GM18526 (cell line): ENCODE results near the gene OR2M5.

ENCODE experiments used
- POLR2A ChIP-seq: IDR thresholded peaks from 3 replicates; pipeline ENCODE4 v1.6.1; 2011; ENCODE audit not compliant: insufficient read length; ENCODE audit errors: extremely low read depth

Gene OR2M5, protein sequence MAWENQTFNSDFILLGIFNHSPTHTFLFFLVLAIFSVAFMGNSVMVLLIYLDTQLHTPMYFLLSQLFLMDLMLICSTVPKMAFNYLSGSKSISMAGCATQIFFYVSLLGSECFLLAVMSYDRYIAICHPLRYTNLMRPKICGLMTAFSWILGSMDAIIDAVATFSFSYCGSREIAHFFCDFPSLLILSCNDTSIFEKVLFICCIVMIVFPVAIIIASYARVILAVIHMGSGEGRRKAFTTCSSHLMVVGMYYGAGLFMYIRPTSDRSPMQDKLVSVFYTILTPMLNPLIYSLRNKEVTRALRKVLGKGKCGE

DNA sequence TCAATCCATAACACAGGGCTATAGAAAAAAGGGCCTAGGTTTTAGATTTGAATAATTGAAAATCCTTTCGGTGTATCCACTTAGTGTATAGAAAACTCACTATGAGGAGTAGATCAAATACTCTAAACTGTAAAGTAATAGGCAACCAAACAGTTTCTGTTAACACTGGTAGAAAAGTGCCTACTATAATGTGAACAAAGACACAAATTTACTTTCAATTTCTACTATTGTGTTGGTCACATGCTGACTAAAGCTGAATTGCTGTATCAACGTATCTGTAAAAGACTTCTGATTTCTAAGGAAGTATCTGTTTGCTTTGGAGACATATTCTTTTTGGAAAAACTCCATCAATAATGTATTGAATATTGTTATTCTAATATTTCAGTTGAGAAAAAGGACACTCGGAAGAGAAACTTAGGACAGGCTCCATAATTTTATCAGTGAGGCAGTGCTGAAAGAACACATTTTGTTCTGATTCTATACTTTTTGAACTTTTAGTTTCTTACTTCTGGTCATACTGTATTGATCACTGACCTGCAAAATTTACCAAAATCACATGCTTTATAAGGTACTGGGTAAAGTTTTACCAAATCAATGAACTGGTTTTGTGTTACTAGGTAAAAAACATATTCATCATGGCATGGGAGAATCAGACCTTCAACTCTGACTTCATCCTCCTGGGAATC lies at the start of gene OR2M5:
Gene OR2M5 (plus strand): TSS at position 636 of the 686 bp plus-strand sequence. CDS start 0 bp downstream, at position 636.
- TF ChIP-seq POLR2A = no peak

DNA sequence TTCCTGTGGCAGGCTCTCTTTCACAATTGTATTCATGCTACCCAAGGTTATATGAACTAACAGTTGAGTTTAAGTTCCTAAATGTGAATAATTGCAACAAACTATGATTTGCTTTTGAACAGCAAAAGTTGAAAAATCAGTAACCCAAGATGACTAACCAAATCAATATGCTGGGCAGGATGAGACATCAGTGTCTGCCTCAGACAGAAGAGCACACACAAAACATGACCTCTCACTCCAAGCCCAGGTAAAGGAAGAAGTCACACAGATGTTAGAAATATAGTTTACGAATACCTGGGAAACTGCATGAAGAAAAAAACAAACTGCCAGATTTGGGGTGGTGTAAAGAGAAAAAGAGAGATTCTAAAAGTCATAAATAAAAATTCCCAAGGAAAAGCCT lies 46.4 kb upstream of the OR2M5 start:
- TF ChIP-seq POLR2A = no peak

DNA sequence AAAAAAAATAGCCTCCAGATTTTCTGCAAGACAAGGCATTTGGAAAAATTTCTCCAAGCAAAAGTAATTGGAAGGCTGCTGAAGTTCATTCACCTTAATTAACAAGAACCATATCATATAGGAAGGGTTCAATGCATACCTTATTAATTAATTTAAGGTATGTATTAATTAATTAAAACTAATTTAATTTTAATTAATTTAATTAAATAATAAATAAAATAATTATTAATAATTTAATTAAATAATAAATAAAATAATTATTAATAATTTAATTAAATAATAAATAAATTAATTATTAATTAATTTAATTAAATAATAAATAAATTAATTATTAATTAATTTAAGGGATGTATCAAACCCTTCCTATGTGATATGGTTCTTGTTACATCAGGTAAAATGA lies 42.1 kb upstream of the OR2M5 start:
- TF ChIP-seq POLR2A = no peak

DNA sequence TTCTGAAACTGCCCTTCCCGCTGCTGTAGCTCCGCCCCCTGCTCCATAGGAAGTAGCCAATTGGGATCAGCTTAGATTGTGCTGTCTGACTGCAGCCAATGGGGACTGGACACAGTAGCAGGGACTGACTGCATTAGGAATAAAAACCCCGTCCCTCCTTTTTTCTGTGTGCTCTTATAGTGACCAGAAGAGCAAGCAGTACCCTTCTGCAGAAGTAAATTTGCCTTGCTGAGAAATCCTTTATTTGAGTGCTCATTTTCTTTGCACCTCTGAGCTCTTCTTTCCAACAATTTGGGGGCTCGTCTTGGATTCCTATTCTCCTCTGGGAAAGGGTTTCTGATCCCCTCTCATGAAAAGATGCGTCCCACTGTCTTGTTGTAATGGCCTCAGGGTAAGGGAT lies 33.8 kb upstream of the OR2M5 start:
- no peak for TF ChIP-seq POLR2A

DNA sequence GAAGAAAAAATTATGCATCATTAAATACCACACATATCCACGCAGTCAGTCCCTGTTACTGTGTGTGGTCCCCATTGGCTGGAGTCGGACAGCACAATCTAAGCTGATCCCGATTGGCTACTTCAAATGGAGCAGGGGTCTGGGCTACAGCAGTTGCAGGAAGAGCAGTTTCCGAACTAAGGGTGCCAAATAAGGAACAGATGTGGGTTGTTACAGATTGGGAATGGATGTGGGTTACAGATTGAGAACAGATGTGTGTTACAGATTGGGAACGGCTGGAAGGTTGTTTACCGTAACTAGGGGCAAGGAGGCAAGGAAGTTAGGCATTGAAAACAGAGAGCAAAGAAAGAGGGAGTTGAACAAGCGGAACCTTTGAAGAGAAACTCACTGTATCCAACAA lies 30.1 kb upstream of the OR2M5 start:
- no peak for TF ChIP-seq POLR2A

DNA sequence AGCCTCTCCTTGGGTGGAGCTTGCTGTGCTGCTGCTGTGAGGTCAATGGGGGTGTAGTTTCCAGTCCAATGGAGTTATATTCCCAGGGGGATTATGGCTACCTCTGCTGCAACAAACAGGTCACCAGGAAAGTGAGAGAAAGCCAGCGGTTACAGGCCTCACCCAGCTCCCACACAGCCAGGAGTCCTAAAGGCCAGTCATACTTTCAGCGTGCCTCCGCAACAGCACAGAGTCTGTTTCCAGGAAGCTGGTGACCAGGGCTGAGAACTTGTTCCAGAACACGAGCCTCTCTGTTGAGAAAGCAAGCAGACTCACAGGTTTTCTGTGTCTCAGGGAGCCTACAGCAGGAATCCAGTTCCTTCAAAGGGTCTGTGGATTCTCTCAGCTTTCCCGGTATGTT lies 17.3 kb upstream of the OR2M5 start:
- TF ChIP-seq POLR2A = no peak

DNA sequence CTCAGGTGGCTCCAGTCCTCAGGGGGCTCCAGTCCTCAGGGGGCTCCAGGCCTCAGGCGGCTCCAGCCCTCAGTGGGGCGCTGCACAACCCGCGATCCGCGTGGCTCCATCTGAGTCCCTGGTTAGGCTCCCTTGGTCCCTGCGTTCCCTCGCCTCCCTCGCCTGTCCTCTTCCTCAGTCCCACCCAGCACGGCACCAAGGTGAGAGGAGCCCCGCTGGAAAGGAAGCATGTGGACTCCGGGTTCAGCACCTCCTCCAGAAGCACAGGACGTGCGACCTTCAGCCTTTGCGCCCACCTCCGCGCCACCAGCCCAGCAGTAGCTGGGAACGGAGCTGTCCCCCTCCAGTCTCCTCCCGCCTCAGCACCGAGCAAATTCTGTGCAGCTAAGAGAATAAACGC lies 8.1 kb upstream of the OR2M5 start:
- no peak for TF ChIP-seq POLR2A

DNA sequence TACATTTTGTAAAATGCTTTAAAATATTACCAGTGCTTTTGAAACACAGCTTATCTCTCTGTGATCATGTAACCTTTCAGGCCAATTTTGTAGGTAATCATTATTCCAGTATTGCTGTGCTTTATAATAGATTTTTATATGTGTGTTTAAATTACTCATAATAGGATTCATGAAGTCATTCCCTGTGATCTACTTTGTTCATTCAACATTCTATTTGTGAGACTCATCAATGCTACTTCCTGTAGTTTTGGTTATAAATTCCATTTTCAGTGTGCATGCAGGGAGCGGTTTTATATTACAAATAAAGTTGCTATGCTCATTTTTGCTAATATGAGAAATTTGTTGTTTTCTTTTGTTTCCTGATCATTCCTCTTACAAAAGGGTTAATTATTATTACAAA lies 4.1 kb upstream of the OR2M5 start:
- TF ChIP-seq POLR2A = no peak

DNA sequence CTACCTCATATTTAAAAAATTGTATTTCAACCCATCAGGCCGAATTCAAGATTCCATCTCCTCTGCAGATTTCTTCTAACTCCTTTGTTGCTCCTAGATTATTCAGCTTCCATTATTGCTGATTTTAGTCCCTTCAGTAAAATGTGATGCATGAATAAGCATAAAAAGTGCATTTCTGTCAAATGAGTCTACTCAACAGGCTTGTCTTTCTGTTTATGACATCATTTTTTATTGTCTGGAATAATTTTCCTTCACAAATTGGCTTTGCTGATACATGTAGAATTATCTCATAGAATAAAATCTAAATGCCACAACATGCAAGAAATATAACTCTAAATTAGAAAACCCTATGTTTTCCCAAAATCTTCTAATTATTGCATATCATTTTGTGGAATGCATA lies 1.6 kb upstream of the OR2M5 start:
- TF ChIP-seq POLR2A = no peak

DNA sequence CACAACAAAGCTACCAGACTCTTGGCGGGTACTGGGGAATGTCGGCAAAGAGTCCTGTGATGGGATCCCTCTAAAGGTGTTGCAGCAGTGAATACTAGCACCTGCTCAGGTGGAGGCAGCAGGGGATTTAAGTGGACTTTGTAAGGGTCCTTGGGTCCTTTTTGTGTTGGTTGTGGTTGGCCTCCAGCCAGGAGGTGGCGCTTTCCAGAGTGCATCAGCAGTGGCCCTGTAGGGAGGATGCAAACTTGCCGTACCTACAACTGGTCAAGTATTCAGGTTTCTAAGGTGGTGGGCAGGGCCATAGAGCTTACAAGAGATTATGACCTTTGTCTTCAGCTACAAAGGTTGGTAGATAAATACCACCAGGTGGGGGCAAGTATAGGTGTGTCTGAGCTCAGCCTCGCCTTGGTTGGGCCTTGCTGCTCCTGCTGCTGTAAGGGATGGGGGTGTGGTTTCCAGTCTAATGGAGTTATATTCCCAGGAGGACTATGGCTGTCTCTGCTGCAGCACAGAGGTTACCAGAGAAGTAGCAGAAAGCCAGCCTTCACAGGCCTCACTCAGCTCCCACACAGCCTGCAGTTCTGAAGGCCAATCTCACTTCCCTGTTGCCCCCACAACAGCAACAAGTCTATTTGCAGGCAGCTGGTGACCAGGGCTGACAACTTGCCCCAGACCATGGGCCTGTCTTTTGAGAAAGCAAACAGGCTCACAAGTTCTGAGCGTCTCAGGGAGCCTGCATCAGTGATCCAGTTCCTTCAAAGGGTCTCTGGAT lies 7.3 kb downstream of the OR2M5 start:
- TF ChIP-seq POLR2A = no peak

DNA sequence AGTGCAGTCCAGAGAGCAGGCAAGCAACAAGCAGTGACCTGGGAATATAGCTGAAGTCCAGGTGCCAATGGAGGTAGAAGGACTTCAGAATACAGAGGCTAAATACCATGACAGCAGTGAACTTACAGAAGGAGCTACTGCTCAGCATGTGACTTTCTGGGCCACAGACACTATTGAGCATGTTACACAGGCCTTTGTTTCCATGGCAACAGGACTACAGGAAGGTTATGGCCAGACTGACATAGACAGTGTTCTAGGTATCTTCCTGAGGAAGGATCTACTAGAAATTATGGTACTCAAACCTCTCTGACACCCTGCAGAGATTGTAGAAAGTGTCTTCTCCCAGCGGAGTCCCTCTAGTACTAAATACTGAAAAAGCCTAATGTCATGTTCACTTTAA lies 11.0 kb downstream of the OR2M5 start:
- TF ChIP-seq POLR2A = no peak

DNA sequence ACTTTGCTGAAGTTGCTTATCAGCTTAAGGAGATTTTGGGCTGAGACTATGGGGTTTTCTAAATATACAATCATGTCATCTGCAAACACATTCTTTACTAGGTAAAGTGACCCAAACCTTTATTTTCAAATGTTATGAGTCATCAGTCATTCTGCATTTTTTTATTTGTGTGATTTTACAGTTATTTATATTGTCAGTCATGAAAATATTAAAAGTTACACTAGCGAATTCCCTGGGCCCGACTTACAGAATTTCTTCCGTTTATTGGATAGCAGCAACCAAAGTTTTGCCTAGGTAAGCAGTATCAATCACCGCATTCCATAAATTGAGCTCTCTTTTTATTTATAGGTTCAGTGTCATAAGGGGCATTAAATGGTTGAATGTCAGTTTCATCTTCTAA lies 13.8 kb downstream of the OR2M5 start:
- TF ChIP-seq POLR2A = no peak

DNA sequence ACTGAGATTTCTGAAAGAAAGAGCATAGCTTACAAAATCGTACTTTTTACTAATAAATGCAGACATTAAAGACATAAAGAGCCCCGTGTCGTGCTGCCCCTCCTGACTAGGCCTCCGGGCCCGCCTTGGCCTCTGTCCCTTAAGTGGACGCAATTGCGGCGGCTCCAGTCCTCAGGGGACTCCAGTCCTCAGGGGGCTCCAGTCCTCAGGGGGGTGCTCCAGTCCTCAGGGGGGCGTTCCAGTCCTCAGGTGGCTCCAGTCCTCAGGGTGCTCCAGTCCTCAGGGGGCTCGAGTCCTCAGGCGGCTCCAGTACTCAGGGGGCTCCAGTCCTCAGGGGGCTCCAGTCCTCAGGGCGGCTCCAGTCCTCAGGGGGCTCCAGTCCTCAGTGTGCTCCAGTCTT lies 19.1 kb downstream of the OR2M5 start:
- TF ChIP-seq POLR2A = no peak

DNA sequence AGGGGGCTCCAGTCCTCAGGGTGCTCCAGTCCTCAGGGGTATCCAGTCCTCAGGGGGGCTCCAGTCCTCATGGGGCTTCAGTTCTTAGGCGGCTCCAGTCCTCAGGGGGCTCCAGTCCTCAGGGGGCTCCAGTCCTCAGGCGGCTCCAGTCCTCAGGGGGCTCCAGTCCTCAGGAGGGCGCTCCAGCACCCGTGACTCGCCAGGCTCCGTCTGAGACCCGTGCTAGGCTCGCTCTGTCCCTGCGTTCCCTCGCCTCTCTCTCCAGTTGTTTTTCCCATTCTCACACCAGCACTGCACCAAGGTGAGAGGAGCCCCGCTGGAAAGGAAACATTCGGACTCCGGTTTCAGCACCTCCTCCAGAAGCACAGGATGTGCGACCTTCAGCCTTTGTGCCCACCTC lies 20.2 kb downstream of the OR2M5 start:
- TF ChIP-seq POLR2A = no peak

DNA sequence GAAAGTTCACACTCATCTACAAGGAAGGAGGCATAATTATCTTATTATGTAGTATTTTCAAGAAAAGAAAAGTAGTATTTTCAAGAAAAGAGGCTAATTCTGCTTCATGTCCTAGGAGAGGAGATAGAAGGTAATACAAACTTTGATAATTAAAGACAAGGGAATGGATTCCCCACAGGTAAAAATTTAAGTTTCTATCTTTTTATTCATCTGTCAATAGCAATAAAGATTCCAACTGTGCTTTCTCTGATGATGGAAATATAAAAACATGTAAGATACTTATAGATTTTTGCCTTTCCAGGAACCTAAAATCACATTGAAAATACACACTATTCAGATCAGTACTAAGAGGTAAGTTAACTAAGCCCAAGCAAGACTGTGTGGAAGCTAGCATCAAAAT lies 29.6 kb downstream of the OR2M5 start, which contains the start of gene OR2M2:
Gene OR2M2 (plus strand): TSS at position 301 of the 400 bp plus-strand sequence. CDS start 5,165 bp downstream, outside the sequence.
- TF ChIP-seq POLR2A = no peak

DNA sequence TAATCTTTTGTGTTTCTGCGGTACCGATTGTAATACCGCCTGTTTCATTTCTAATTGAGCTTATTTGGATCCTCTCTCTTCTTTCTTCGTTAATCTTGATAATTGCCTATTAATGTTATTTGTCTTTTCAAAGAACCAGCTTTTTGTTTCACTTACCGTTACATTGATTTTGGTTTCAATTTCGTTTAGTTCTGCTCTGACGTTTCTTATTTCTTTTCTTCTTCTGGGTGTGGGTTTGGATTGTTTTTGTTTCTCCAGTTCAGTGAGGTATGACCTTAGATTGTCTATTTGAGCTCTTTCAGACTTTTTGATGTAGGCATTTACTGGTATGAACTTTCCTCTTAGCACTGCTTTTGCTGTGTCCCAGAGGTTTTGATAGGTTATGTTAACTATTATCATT lies 39.0 kb downstream of the OR2M5 start:
- TF ChIP-seq POLR2A = no peak
